Measurements from ENCODE around the gene DCAF6.

DCAF6 gene

DNA sequence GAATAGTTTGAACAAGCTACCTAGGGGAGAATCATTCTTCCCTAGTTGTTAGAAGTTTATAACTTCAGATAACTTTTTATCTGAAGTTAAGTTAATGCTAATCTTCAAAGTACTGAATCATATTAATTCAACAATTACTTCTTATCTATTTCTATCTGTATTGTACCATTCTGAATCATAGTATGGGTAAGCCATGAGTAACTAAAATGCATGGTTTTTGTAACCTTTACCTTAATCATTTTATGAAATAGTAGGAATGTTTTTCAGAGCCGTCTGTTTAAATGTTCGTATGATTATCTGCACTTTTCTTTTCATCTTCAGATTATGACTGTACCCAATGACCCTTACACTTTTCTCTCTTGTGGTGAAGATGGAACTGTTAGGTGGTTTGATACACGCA lies 50.7 kb downstream of the DCAF6 start:
- Histone ChIP-seq H2BK15ac (replicated peaks; ENCODE audit: low read depth) (no peak overlapping the region), H3K79me2 (ENCODE audit: control insufficient read depth, insufficient read depth, low read length) (no peaks in the 10 kb centered on the region), H3K18ac (ENCODE audit: low read length) (no peak overlapping the region), H3K4me1 (ENCODE audit: control insufficient read depth, low read depth, low read length) (no peaks in the 10 kb centered on the region), H3K4ac (ENCODE audit: low read depth, low read length) (no peak overlapping the region), H4K8ac (ENCODE audit: low read depth, low read length) (no peak overlapping the region), H2AK5ac (ENCODE audit: low read length) (no peak overlapping the region), H3K56ac (ENCODE audit: low read length) (no peak overlapping the region), H3K79me1 (ENCODE audit: low read length) (peaks cover 6% of the 10 kb centered on the region), H3K4me2 (ENCODE audit: low read length) (no peak overlapping the region), H3K4me3 (ENCODE audit: low read length) (no peak overlapping the region), H3K36me3 (ENCODE audit: control insufficient read depth, insufficient read depth, low read length) (no peaks in the 10 kb centered on the region), H3K23ac (ENCODE audit: low read length) (no peak overlapping the region), H2BK120ac (ENCODE audit: low read depth, low read length) (no peak overlapping the region), H3K27me3 (ENCODE audit: insufficient read depth, low read length, poor library complexity) (no peaks in the 10 kb centered on the region), H4K5ac (ENCODE audit: low read length) (no peak overlapping the region), H3K27ac (ENCODE audit: low read depth, low read length) (no peak overlapping the region), H2BK5ac (ENCODE audit: low read length) (no peak overlapping the region), H3K9ac (ENCODE audit: low read length) (no peak overlapping the region)
- DNase-seq: no peak
- no CpG with 5 or more reads among the region's 3 CpGs for WGBS (ENCODE audit: extremely low coverage, insufficient coverage, low lambda C conversion rate)

DNA sequence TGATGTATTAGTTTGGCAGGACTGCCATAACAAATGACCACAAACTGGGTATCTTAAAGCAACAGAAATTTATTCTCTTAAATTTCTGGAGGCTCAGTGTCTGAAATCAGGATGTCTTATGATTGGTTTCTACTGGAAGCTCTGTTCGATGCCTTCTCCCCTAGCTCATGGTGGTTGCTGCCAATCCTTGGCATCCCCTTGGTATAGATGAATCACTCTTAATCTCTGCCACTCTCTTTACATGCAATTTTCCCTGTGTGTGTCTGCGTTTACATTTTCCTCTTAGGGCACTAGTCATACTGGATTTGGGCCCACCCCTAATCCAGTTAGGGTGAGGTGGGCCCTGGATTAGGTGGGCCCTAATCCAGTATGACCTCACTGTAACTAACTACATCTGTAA lies 55.1 kb downstream of the DCAF6 start:
- H3K56ac ChIP-seq (ENCODE audit: low read length): no peak overlapping the region
- no peak overlapping the region for H2AK5ac ChIP-seq (ENCODE audit: low read length)
- no peak overlapping the region for H2BK120ac ChIP-seq (ENCODE audit: low read depth, low read length)
- H3K4ac ChIP-seq (ENCODE audit: low read depth, low read length): no peak overlapping the region
- no peak overlapping the region for H4K5ac ChIP-seq (ENCODE audit: low read length)
- H3K79me2 ChIP-seq (ENCODE audit: control insufficient read depth, insufficient read depth, low read length): no peaks in the 10 kb centered on the region
- no peak overlapping the region for H3K27ac ChIP-seq (ENCODE audit: low read depth, low read length)
- no peaks in the 10 kb centered on the region for H3K27me3 ChIP-seq (ENCODE audit: insufficient read depth, low read length, poor library complexity)
- no peak overlapping the region for H3K18ac ChIP-seq (ENCODE audit: low read length)
- no peak overlapping the region for H2BK15ac ChIP-seq (replicated peaks; ENCODE audit: low read depth)
- no peaks in the 10 kb centered on the region for H3K4me1 ChIP-seq (ENCODE audit: control insufficient read depth, low read depth, low read length)
- no CpG with 5 or more reads among the region's 2 CpGs for WGBS (ENCODE audit: extremely low coverage, insufficient coverage, low lambda C conversion rate)
- peaks cover under 1% of the 10 kb centered on the region for H3K79me1 ChIP-seq (ENCODE audit: low read length)
- H2BK5ac ChIP-seq (ENCODE audit: low read length): no peak overlapping the region
- H4K8ac ChIP-seq (ENCODE audit: low read depth, low read length): no peak overlapping the region
- H3K23ac ChIP-seq (ENCODE audit: low read length): no peak overlapping the region
- no peak for DNase-seq
- no peak overlapping the region for H3K4me2 ChIP-seq (ENCODE audit: low read length)
- no peak overlapping the region for H3K9ac ChIP-seq (ENCODE audit: low read length)
- H3K4me3 ChIP-seq (ENCODE audit: low read length): no peak overlapping the region
- H3K36me3 ChIP-seq (ENCODE audit: control insufficient read depth, insufficient read depth, low read length): no peaks in the 10 kb centered on the region

DNA sequence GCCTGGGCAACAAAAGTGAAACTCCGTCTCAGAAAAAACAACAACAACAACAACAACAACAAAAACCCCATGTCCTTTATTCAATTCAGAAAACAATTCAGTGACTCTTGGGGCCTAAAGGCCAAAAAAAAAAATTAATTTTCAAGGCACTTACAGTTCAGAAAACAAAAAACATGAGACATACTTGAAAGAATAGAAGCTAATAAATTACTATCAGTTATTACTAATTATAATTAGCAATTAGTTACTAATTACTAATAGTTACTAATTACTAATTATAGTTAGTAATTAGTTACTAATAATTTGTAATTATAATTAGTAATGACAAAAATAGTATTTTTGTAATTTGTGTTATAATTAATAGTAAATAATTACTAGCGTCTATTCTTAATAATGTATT lies 57.2 kb downstream of the DCAF6 start:
- no peak overlapping the region for H3K9ac ChIP-seq (ENCODE audit: low read length)
- H2AK5ac ChIP-seq (ENCODE audit: low read length): no peak overlapping the region
- H2BK120ac ChIP-seq (ENCODE audit: low read depth, low read length): no peak overlapping the region
- H3K4ac ChIP-seq (ENCODE audit: low read depth, low read length): no peak overlapping the region
- H2BK5ac ChIP-seq (ENCODE audit: low read length): no peak overlapping the region
- H3K36me3 ChIP-seq (ENCODE audit: control insufficient read depth, insufficient read depth, low read length): no peaks in the 10 kb centered on the region
- no peak overlapping the region for H3K4me3 ChIP-seq (ENCODE audit: low read length)
- H3K4me2 ChIP-seq (ENCODE audit: low read length): no peak overlapping the region
- H4K8ac ChIP-seq (ENCODE audit: low read depth, low read length): no peak overlapping the region
- no peak overlapping the region for H2BK15ac ChIP-seq (replicated peaks; ENCODE audit: low read depth)
- H3K27ac ChIP-seq (ENCODE audit: low read depth, low read length): no peak overlapping the region
- H3K27me3 ChIP-seq (ENCODE audit: insufficient read depth, low read length, poor library complexity): no peaks in the 10 kb centered on the region
- H3K23ac ChIP-seq (ENCODE audit: low read length): no peak overlapping the region
- 100% methylated on average over 1 of the region's 2 CpGs for WGBS (ENCODE audit: extremely low coverage, insufficient coverage, low lambda C conversion rate)
- no peak for DNase-seq
- no peaks in the 10 kb centered on the region for H3K79me2 ChIP-seq (ENCODE audit: control insufficient read depth, insufficient read depth, low read length)
- no peak overlapping the region for H3K18ac ChIP-seq (ENCODE audit: low read length)
- H4K5ac ChIP-seq (ENCODE audit: low read length): no peak overlapping the region
- no peak overlapping the region for H3K56ac ChIP-seq (ENCODE audit: low read length)
- no peaks in the 10 kb centered on the region for H3K79me1 ChIP-seq (ENCODE audit: low read length)
- H3K4me1 ChIP-seq (ENCODE audit: control insufficient read depth, low read depth, low read length): no peaks in the 10 kb centered on the region

DNA sequence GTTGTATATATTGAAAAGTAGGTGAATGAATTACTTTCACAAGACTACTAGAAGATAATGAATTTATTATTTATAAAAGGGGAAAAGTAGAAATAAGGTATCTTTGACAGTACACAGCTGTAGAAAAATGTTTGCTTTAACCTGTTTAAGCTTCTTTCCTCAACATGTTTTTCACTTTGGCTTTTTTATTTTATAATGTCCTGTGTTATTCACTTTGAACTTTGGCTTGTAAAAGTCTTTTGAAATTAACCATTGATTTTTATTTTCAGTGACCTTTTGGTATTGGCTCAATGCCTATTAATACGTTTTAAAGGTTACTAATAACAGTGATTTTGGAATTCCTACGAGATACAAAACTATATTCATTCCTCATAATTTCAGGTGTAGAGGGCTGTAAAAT lies 58.1 kb downstream of the DCAF6 start:
- Histone ChIP-seq H3K27ac (ENCODE audit: low read depth, low read length) (no peak overlapping the region), H3K18ac (ENCODE audit: low read length) (no peak overlapping the region), H3K27me3 (ENCODE audit: insufficient read depth, low read length, poor library complexity) (no peaks in the 10 kb centered on the region), H2BK15ac (replicated peaks; ENCODE audit: low read depth) (no peak overlapping the region), H3K4me3 (ENCODE audit: low read length) (no peak overlapping the region), H3K56ac (ENCODE audit: low read length) (no peak overlapping the region), H3K79me2 (ENCODE audit: control insufficient read depth, insufficient read depth, low read length) (no peaks in the 10 kb centered on the region), H3K4ac (ENCODE audit: low read depth, low read length) (no peak overlapping the region), H3K4me1 (ENCODE audit: control insufficient read depth, low read depth, low read length) (peaks cover 2% of the 10 kb centered on the region), H3K79me1 (ENCODE audit: low read length) (no peaks in the 10 kb centered on the region), H4K8ac (ENCODE audit: low read depth, low read length) (no peak overlapping the region), H3K4me2 (ENCODE audit: low read length) (no peak overlapping the region), H2BK120ac (ENCODE audit: low read depth, low read length) (no peak overlapping the region), H3K23ac (ENCODE audit: low read length) (no peak overlapping the region), H3K36me3 (ENCODE audit: control insufficient read depth, insufficient read depth, low read length) (no peaks in the 10 kb centered on the region), H2BK5ac (ENCODE audit: low read length) (no peak overlapping the region), H4K5ac (ENCODE audit: low read length) (no peak overlapping the region), H3K9ac (ENCODE audit: low read length) (no peak overlapping the region), H2AK5ac (ENCODE audit: low read length) (no peak overlapping the region)
- DNase-seq: no peak
- WGBS (ENCODE audit: extremely low coverage, insufficient coverage, low lambda C conversion rate): no CpG with 5 or more reads among the region's 2 CpGs

DNA sequence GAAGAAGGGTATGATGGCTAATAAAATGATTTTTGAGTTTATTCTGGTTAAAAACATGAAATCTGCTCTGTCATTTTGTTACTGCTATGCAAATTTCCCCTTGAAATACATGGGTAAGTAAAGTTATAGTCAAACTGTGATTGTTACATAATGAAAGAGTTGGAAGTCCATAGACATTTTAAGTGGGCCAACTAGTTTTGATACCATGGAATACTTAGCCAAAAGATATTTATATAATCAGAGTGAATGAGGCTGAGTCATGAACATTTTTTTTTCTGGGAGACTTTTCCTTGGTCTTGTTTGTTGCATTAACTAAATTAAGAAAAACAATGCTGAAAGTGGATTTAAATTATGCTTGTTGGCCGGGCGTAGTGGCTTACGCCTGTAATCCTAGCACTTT lies 58.6 kb downstream of the DCAF6 start:
- H4K5ac ChIP-seq (ENCODE audit: low read length): no peak overlapping the region

DNA sequence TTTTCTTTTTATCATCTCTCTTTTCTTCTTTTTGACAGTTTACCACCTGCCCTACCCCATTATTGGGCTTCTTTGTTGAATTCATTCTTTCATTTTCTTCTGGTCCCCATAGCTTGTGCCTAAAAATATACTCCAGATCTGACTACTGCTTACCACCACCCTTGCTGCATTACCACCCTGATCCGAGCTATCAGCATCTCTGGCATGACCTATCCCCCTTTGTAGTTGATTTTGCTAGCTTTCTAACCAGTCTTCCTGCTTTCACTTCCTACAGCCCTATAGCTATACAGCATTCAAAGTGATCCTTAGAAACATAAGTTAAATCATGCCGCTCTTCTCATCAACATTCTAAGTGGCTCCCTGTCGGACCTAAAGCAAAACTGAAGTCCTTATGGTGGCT lies 59.8 kb downstream of the DCAF6 start:
- Histone ChIP-seq H4K5ac (ENCODE audit: low read length) (no peak overlapping the region), H3K27me3 (ENCODE audit: insufficient read depth, low read length, poor library complexity) (no peaks in the 10 kb centered on the region), H3K4me2 (ENCODE audit: low read length) (no peak overlapping the region), H3K56ac (ENCODE audit: low read length) (no peak overlapping the region), H3K79me2 (ENCODE audit: control insufficient read depth, insufficient read depth, low read length) (no peaks in the 10 kb centered on the region), H3K4me3 (ENCODE audit: low read length) (no peak overlapping the region), H4K8ac (ENCODE audit: low read depth, low read length) (no peak overlapping the region), H2AK5ac (ENCODE audit: low read length) (no peak overlapping the region), H2BK120ac (ENCODE audit: low read depth, low read length) (no peak overlapping the region), H3K79me1 (ENCODE audit: low read length) (no peaks in the 10 kb centered on the region), H3K4me1 (ENCODE audit: control insufficient read depth, low read depth, low read length) (peaks cover 2% of the 10 kb centered on the region), H3K18ac (ENCODE audit: low read length) (no peak overlapping the region), H3K27ac (ENCODE audit: low read depth, low read length) (no peak overlapping the region), H3K9ac (ENCODE audit: low read length) (no peak overlapping the region), H3K36me3 (ENCODE audit: control insufficient read depth, insufficient read depth, low read length) (no peaks in the 10 kb centered on the region), H2BK15ac (replicated peaks; ENCODE audit: low read depth) (no peak overlapping the region), H3K23ac (ENCODE audit: low read length) (no peak overlapping the region), H2BK5ac (ENCODE audit: low read length) (no peak overlapping the region), H3K4ac (ENCODE audit: low read depth, low read length) (no peak overlapping the region)
- DNase-seq: no peak
- WGBS (ENCODE audit: extremely low coverage, insufficient coverage, low lambda C conversion rate): no CpG with 5 or more reads among the region's 3 CpGs

More for the DNA sequence above, 58.6 kb downstream of the DCAF6 start:
- no peak for DNase-seq
- Histone ChIP-seq H3K56ac (ENCODE audit: low read length) (no peak overlapping the region), H3K27me3 (ENCODE audit: insufficient read depth, low read length, poor library complexity) (no peaks in the 10 kb centered on the region), H3K4ac (ENCODE audit: low read depth, low read length) (no peak overlapping the region), H3K79me1 (ENCODE audit: low read length) (no peaks in the 10 kb centered on the region), H3K36me3 (ENCODE audit: control insufficient read depth, insufficient read depth, low read length) (no peaks in the 10 kb centered on the region), H2BK120ac (ENCODE audit: low read depth, low read length) (no peak overlapping the region), H3K18ac (ENCODE audit: low read length) (no peak overlapping the region), H4K8ac (ENCODE audit: low read depth, low read length) (no peak overlapping the region), H3K4me3 (ENCODE audit: low read length) (no peak overlapping the region), H3K23ac (ENCODE audit: low read length) (no peak overlapping the region), H3K27ac (ENCODE audit: low read depth, low read length) (no peak overlapping the region), H3K4me2 (ENCODE audit: low read length) (no peak overlapping the region), H2BK5ac (ENCODE audit: low read length) (no peak overlapping the region), H3K9ac (ENCODE audit: low read length) (no peak overlapping the region), H2AK5ac (ENCODE audit: low read length) (no peak overlapping the region), H3K4me1 (ENCODE audit: control insufficient read depth, low read depth, low read length) (peaks cover 2% of the 10 kb centered on the region), H3K79me2 (ENCODE audit: control insufficient read depth, insufficient read depth, low read length) (no peaks in the 10 kb centered on the region), H2BK15ac (replicated peaks; ENCODE audit: low read depth) (no peak overlapping the region)
- WGBS (ENCODE audit: extremely low coverage, insufficient coverage, low lambda C conversion rate): no CpG with 5 or more reads among the region's 3 CpGs

Measured in mesendoderm (in vitro differentiated cells).